WTC11 (cell line): Measurements from ENCODE around the gene QKI. TPM values are rescaled to one million over a fixed set of nuclear protein-coding genes. Genes with fewer than 3 reads are reported as not detected.
"Not testable (repeated sequence)": the region's sequence is repeated elsewhere in the genome, so short reads cannot be mapped to it uniquely, and the experiment has no call there.

Experiments used
- ATAC-seq: fragments of 200-7000 bp; cut with Tn5 transposase; 2 replicates; pipeline ENCODE4 v1.10.0; 2021; ENCODE audit warnings: mild to moderate bottlenecking, moderate library complexity
- CTCF ChIA-PET: fragments of 300-600 bp; sonication (Branson Sonifier 250); formaldehyde crosslinking; loops from one replicate; lab custom pipeline; 2021; ENCODE audit warnings: antibody characterized with exemption; lab: Charles Lee
- POLR2A ChIA-PET: fragments of 350-600 bp; sonication (Branson Sonifier 250); formaldehyde crosslinking; loops from one replicate; lab custom pipeline; 2021; ENCODE audit warnings: antibody characterized with exemption; lab: Charles Lee
- DNase-seq: peaks from one replicate; pipeline ENCODE4 v3.0.0; 2021; ENCODE audit warnings: low spot score
- H3K27ac Mint-ChIP-seq: 2 replicates; pipeline ENCODE4 v1.8.0; 2021; ENCODE audit warnings: mixed read lengths
- H3K27me3 Mint-ChIP-seq: 2 replicates; pipeline ENCODE4 v1.8.0; 2021; ENCODE audit warnings: low read depth, mild to moderate bottlenecking, moderate library complexity, mixed read lengths
- H3K36me3 Mint-ChIP-seq: 2 replicates; pipeline ENCODE4 v1.8.0; 2021; ENCODE audit warnings: mixed read lengths
- H3K4me1 Mint-ChIP-seq: 2 replicates; pipeline ENCODE4 v1.8.0; 2022; ENCODE audit warnings: mixed read lengths
- H3K4me3 Mint-ChIP-seq: 2 replicates; pipeline ENCODE4 v1.8.0; 2021; ENCODE audit warnings: mild to moderate bottlenecking, moderate library complexity, mixed read lengths
- H3K9me3 Mint-ChIP-seq: 2 replicates; pipeline ENCODE4 v1.8.0; 2021; ENCODE audit warnings: mixed read lengths
- CREB1 ChIP-seq: sonication (generic); formaldehyde crosslinking; IDR thresholded peaks from 2 replicates; pipeline ENCODE4 v1.8.0; 2023; ENCODE audit warnings: mild to moderate bottlenecking, missing genetic modification reagents
- CREM ChIP-seq: sonication (generic); formaldehyde crosslinking; IDR thresholded peaks from 2 replicates; pipeline ENCODE4 v1.8.1; 2022; ENCODE audit warnings: mild to moderate bottlenecking, missing genetic modification reagents, moderate library complexity
- FOXK1 ChIP-seq: sonication (generic); formaldehyde crosslinking; IDR thresholded peaks from 2 replicates; pipeline ENCODE4 v1.8.0; 2022; ENCODE audit warnings: mild to moderate bottlenecking, moderate library complexity, missing genetic modification reagents
- MXD4 ChIP-seq: fragments of 250-450 bp; sonication (Bioruptor Pico); IDR thresholded peaks from 2 replicates; pipeline ENCODE4 v1.8.0; 2021; ENCODE audit warnings: mild to moderate bottlenecking, moderate library complexity, borderline replicate concordance
- NFYB ChIP-seq: sonication (generic); formaldehyde crosslinking; conservative IDR thresholded peaks from 2 replicates; pipeline ENCODE4 v1.8.0; 2022; ENCODE audit warnings: low read depth, missing genetic modification reagents
- PRRX2 ChIP-seq: fragments of 250-450 bp; sonication (Bioruptor Pico); IDR thresholded peaks from 2 replicates; pipeline ENCODE4 v1.8.0; 2021; ENCODE audit warnings: mild to moderate bottlenecking
- RELA ChIP-seq: sonication (generic); formaldehyde crosslinking; IDR thresholded peaks from 2 replicates; pipeline ENCODE4 v1.8.1; 2022; ENCODE audit warnings: missing genetic modification reagents, mild to moderate bottlenecking, borderline replicate concordance
- SMAD3 ChIP-seq: sonication (generic); formaldehyde crosslinking; IDR thresholded peaks from 2 replicates; pipeline ENCODE4 v1.8.0; 2022; ENCODE audit warnings: missing genetic modification reagents, mild to moderate bottlenecking, borderline replicate concordance
- ZNF232 ChIP-seq: sonication (generic); formaldehyde crosslinking; IDR thresholded peaks from 2 replicates; pipeline ENCODE4 v1.8.0; 2022; ENCODE audit warnings: mild to moderate bottlenecking, missing genetic modification reagents
- ZNF317 ChIP-seq: sonication (generic); formaldehyde crosslinking; IDR thresholded peaks from 2 replicates; pipeline ENCODE4 v1.8.1; 2023; ENCODE audit warnings: low read depth, mild to moderate bottlenecking, moderate library complexity, missing genetic modification reagents, borderline replicate concordance
- ZNF396 ChIP-seq: fragments of 250-450 bp; sonication (Bioruptor Pico); IDR thresholded peaks from 2 replicates; pipeline ENCODE4 v1.8.0; 2021; ENCODE audit warnings: mild to moderate bottlenecking, moderate library complexity, borderline replicate concordance
- ZNF671 ChIP-seq: fragments of 250-450 bp; sonication (Bioruptor Pico); IDR thresholded peaks from 2 replicates; pipeline ENCODE4 v1.8.0; 2021; ENCODE audit warnings: mild to moderate bottlenecking
- total RNA-seq: library from RNA; stranded (reverse); gene quantifications from 3 replicates; pipeline ENCODE4 v1.2.3, GENCODE V29; 2021
- TF ChIP-seq, protein P1 (sequence below): fragments of 250-450 bp; sonication (Bioruptor Pico); conservative IDR thresholded peaks from 2 replicates; pipeline ENCODE4 v1.9.0; 2021; ENCODE audit warnings: mild to moderate bottlenecking
- TF ChIP-seq, protein P2 (sequence below): sonication (generic); formaldehyde crosslinking; IDR thresholded peaks from 2 replicates; pipeline ENCODE4 v1.8.1; 2022; ENCODE audit warnings: mild to moderate bottlenecking, missing genetic modification reagents, moderate library complexity, borderline replicate concordance
- TF ChIP-seq, protein P3 (sequence below): sonication (generic); formaldehyde crosslinking; IDR thresholded peaks from 2 replicates; pipeline ENCODE4 v1.8.1; 2022; ENCODE audit warnings: missing genetic modification reagents, borderline replicate concordance

The QKI gene
- total RNA-seq, 1 experiment from 2014 or later: 145 TPM

DNA sequence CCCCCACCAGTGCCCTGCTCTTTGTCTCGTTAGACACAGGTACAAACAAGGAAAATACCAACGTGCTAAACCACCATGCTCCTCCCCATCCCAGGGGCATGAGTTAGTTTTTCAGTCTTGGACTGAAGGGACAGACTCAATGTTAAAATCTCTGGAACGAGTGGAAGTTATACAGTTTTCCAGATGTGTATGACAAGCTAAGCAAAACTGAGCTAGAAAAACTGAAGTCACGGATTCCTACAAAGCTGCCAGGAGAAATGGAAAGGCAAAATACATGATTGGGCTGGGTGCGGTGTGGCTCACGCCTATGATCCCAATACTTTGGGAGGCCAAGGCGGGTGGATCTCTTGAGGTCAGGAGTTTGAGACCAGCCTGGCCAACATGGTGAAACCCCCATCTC is 34.3 kb upstream of the QKI start:
- H3K4me3 Mint-ChIP-seq: no peak overlapping the region
- peaks cover 17% of the 10 kb centered on the region; the same call in 1 of the 2 replicates for H3K9me3 Mint-ChIP-seq
- H3K4me1 Mint-ChIP-seq: no peaks in the 10 kb centered on the region
- POLR2A ChIA-PET: no interaction called here
- H3K27me3 Mint-ChIP-seq: no peaks in the 10 kb centered on the region; the same call in 1 of the 2 replicates
- CTCF ChIA-PET: no interaction called here
- DNase-seq (no peak), ATAC-seq (no peak)
- TF ChIP-seq SMAD3 (CRISPR knock-in tag) (no peak), CREM (CRISPR knock-in tag) (no peak), ZNF232 (no peak), ZNF317 (CRISPR knock-in tag) (no peak), ZNF396 (no peak), FOXK1 (no peak), MXD4 (CRISPR knock-in tag) (no peak), NFYB (no peak), ZNF671 (CRISPR knock-in tag) (no peak), PRRX2 (CRISPR knock-in tag) (no peak)
- TF ChIP-seq, protein P1, sequence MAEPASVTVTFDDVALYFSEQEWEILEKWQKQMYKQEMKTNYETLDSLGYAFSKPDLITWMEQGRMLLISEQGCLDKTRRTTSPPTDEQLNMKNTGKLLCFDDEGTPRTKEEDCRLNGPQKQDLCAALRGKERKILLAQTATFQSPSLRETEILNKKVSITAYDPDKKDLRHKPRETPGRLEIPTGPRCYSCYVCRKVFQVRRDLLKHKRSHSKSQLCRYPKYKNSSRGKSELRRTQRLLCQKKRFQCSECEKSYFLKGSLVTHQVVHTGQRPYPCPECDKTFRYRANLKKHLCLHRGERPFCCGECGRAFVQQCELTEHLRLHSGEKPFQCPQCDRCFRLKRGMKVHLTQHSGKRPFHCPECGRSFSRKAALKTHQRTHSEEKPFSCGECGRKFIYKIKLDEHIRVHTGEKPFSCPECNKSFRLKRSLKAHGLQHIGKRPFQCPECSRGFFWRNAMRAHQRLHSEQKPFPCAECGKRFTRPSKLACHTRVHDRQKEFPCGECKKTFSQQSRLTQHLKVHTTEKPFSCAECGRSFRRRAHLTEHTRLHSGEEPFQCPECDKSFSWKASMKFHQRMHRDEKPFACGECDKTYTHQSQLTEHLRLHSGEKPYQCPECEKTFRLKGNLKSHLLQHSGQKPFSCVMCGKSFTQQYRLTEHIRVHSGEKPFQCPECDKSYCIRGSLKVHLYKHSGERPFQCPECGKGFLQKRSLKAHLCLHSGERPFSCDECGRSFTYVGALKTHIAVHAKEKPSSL (CRISPR knock-in tag): no peak
- TF ChIP-seq, protein P2, sequence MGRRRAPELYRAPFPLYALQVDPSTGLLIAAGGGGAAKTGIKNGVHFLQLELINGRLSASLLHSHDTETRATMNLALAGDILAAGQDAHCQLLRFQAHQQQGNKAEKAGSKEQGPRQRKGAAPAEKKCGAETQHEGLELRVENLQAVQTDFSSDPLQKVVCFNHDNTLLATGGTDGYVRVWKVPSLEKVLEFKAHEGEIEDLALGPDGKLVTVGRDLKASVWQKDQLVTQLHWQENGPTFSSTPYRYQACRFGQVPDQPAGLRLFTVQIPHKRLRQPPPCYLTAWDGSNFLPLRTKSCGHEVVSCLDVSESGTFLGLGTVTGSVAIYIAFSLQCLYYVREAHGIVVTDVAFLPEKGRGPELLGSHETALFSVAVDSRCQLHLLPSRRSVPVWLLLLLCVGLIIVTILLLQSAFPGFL (CRISPR knock-in tag): no peak
- TF ChIP-seq, protein P3, sequence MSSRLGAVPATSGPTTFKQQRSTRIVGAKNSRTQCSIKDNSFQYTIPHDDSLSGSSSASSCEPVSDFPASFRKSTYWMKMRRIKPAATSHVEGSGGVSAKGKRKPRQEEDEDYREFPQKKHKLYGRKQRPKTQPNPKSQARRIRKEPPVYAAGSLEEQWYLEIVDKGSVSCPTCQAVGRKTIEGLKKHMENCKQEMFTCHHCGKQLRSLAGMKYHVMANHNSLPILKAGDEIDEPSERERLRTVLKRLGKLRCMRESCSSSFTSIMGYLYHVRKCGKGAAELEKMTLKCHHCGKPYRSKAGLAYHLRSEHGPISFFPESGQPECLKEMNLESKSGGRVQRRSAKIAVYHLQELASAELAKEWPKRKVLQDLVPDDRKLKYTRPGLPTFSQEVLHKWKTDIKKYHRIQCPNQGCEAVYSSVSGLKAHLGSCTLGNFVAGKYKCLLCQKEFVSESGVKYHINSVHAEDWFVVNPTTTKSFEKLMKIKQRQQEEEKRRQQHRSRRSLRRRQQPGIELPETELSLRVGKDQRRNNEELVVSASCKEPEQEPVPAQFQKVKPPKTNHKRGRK (CRISPR knock-in tag): no peak
- no peak overlapping the region for H3K27ac Mint-ChIP-seq
- peaks cover 7% of the 10 kb centered on the region; the same call in 1 of the 2 replicates for H3K36me3 Mint-ChIP-seq

DNA sequence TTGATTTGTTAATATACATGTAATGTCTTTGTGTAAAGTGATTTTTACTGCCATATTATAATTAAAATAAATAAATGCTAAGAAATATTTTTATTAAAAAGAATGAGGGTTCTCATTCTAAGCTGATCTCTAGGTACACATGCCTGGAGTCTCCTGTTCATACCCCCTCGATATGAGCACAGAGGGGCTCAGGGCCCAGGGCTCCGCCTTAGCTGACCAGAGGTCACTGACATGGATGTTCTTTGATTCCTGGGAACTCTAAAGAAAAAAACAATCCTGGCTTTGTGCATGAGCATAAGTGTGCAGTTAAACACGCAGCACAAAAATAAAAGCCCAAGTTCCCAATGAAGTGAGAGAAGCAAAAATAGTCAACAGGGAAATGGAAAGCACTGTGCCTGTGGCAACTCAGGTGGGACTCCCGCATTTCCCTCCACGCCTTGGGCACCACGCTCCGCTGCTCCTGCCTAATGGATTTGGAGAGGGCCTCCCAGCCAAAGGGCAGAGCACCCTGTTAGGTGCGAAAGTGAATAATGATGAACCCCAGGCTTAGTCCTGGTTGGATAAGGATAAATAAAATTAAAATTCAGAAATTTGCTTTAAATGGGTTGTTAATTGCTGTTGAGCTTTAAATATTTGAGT is 33.3 kb upstream of the QKI start:
- H3K4me1 Mint-ChIP-seq: peaks cover 3% of the 10 kb centered on the region; the same call in 1 of the 2 replicates
- no peak overlapping the region for H3K4me3 Mint-ChIP-seq
- TF ChIP-seq CREB1 (no peak), RELA (no peak)
- TF ChIP-seq, all 79 proteins: peak for 0
- no peaks in the 10 kb centered on the region; the same call in 1 of the 2 replicates for H3K27me3 Mint-ChIP-seq
- DNase-seq (no peak), ATAC-seq (no peak)
- CTCF ChIA-PET: no interaction called here
- peaks cover 7% of the 10 kb centered on the region; the same call in 1 of the 2 replicates for H3K36me3 Mint-ChIP-seq
- peaks cover 17% of the 10 kb centered on the region; the same call in 1 of the 2 replicates for H3K9me3 Mint-ChIP-seq
- H3K27ac Mint-ChIP-seq: no peak overlapping the region
- POLR2A ChIA-PET: interaction anchor here (0.7 kb wide), 1 partner anchor 204 kb away, joined by 3 read pairs; no protein-coding TSS in a partner anchor

DNA sequence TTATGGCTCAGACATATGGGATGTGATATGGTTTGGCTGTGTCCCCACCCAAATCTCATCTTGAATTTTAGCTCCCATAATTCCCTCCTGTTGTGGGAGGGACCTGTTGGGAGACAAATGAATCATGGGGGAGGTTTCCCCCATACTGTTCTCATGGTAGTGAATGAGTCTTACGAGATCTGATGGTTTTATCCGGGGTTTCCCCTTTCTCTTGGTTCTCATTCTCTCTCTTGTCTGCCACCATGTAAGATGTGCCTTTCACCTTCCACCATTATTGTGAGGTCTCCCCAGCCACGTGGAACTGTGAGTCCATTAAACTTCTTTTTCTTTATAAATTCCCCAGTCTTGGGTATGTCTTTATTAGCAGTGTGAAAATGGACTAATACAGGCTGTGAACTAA is 31.1 kb upstream of the QKI start:
- H3K4me3 Mint-ChIP-seq, CTCF ChIA-PET, POLR2A ChIA-PET, H3K27ac Mint-ChIP-seq, H3K27me3 Mint-ChIP-seq, DNase-seq, ATAC-seq, H3K36me3 Mint-ChIP-seq: not testable (repeated sequence)
- Mint-ChIP-seq H3K4me1 (peaks cover 12% of the 10 kb centered on the region), H3K9me3 (peaks cover 17% of the 10 kb centered on the region; the same call in 1 of the 2 replicates)
